Right lobe of liver (tissue), 6 donors: ENCODE data around the gene ZCCHC12. TPM values are rescaled to one million over a fixed set of nuclear protein-coding genes. Genes with fewer than 3 reads are reported as not detected.
A peak's percentile ranks its signal among the peaks of the same experiment; 100 is the strongest.

Source experiments
- ATAC-seq, 4 donors: fragments of 200-7000 bp; cut with Tn5 transposase; one replicate each; pipeline ENCODE4 v1.9.1; 2020; ENCODE audit warnings: mild to moderate bottlenecking in 4 of 4, moderate library complexity in 4 of 4
- DNase-seq, 3 donors: peaks; one replicate each; pipeline ENCODE4 v3.0.0-alpha.2; 2020
- H3K27ac ChIP-seq, 3 donors: fragments of 200-600 bp; one replicate each; pipeline ENCODE4 v1.8.0; 2022
- H3K27me3 ChIP-seq, 2 donors: fragments of 200-600 bp; one replicate each; pipeline ENCODE4 v1.8.0; 2022
- H3K36me3 ChIP-seq, 4 donors: fragments of 200-600 bp; sonication (generic) in 1 of 4; one replicate each; pipeline versions ENCODE4 v1.5.1 to v1.8.0; 2017 to 2022; ENCODE audit warnings: control low read depth in 1 of 4
- H3K4me1 ChIP-seq, 4 donors: fragments of 200-600 bp; sonication (generic) in 1 of 4; one replicate each; pipeline versions ENCODE4 v1.5.1 to v1.8.0; 2017 to 2022; ENCODE audit warnings: control low read depth in 1 of 4
- H3K4me3 ChIP-seq, 3 donors: fragments of 200-600 bp; one replicate each; pipeline ENCODE4 v1.8.0; 2022
- H3K9me3 ChIP-seq, 4 donors: fragments of 200-600 bp; sonication (generic) in 1 of 4; one replicate each; pipeline versions ENCODE4 v1.5.1 to v1.8.0; 2017 to 2022; ENCODE audit warnings: control low read depth in 1 of 4
- POLR2A ChIP-seq: fragments of 450-650 bp; IDR thresholded peaks from one replicate; pipeline ENCODE4 v1.6.1; 2017; ENCODE audit warnings: antibody characterized with exemption, mild to moderate bottlenecking
- WGBS: methylation state at CpG from one replicate; pipeline ENCODE4 v1.1.6; 2018; ENCODE audit warnings: low coverage, low lambda C conversion rate; ENCODE audit not compliant: insufficient coverage; ENCODE audit errors: missing lambda C conversion rate; 5-methylcytosine and 5-hydroxymethylcytosine counted together
- intact Hi-C, 2 donors: fragments of 100-400 bp; cut with DNase I; formaldehyde crosslinking; loops; one replicate each; pipeline versions ENCODE4 v1.11.2 to v1.14.1; 2022
- total RNA-seq, 6 experiments: library from RNA; depleted of rRNA in 2 of 6; stranded (reverse); fragments of >200 nt in 2 of 6; fragmentation: NEBNext Ultra II Directional in 3 of 6; extraction: Animal tissue kit (Norgen Biotek cat#: 25700) in 3 of 6; gene quantifications; one replicate each; pipeline versions ENCODE4 v1.1.0 to v1.2.4, GENCODE V29; 2016 to 2023
- TF ChIP-seq, protein P1 (sequence below), 4 donors: fragments of 200-600 bp in 3 of 4; fragments of 450-650 bp in 1 of 4; IDR thresholded peaks; one replicate each; pipeline versions ENCODE4 v1.5.1 to v1.8.0; 2016 to 2022; ENCODE audit warnings: antibody characterized with exemption in 4 of 4, mild to moderate bottlenecking in 2 of 4
- donor health status: DM: no; HTN: yes; CAD: no.
- donor health status: DM: no; HTN: no; CAD: no.
- donor health status: DM: no; HTN: no; CAD: no.
- donor health status: DM: no; HTN: yes; CAD: no.
- donor health status: DM: no; HTN: yes; CAD: no.

The ZCCHC12 gene
- total RNA-seq, 6 experiments from 2014 or later = not detected

DNA sequence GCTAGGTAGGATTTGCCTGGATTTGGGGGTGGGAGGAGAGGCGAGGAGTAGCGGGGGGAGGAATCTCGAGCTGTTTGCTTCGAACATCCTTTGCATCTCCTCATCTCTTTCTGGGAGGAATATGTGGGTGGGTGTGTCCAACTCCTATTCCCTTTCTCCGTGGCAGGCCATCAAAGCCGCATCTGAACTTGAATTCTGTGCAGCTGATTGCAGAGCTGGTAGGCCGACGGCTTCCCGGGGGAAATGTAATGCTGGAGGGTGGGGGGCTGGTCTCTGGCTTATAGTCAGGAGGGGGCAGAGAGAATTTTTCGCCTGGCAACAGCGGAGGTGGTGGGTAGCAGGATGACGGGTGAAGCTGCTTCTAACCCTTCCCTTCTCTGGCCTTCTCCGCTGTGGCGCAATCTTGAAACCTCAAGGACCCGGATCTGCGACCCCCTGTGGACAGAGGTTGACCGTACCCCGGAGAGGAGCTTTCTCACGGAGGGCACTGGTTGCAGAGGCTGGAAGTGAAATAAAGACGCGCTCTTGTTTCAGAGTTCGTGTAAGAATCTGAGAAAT, 628 bp downstream of the ZCCHC12 start:
- Histone ChIP-seq H3K36me3 (no peaks in the 10 kb centered on the region), H3K4me3 (no peak overlapping the region), H3K27ac (no peak overlapping the region), H3K9me3 (no peaks in the 10 kb centered on the region), H3K27me3 (no peaks in the 10 kb centered on the region), H3K4me1 (no peaks in the 10 kb centered on the region)
- intact Hi-C loops = no loop called here
- no peak for ATAC-seq
- WGBS = 25% methylated on average over 13 of the region's 22 CpGs
- DNase-seq = no peak
- no peak for TF ChIP-seq POLR2A
- TF ChIP-seq, protein P1, sequence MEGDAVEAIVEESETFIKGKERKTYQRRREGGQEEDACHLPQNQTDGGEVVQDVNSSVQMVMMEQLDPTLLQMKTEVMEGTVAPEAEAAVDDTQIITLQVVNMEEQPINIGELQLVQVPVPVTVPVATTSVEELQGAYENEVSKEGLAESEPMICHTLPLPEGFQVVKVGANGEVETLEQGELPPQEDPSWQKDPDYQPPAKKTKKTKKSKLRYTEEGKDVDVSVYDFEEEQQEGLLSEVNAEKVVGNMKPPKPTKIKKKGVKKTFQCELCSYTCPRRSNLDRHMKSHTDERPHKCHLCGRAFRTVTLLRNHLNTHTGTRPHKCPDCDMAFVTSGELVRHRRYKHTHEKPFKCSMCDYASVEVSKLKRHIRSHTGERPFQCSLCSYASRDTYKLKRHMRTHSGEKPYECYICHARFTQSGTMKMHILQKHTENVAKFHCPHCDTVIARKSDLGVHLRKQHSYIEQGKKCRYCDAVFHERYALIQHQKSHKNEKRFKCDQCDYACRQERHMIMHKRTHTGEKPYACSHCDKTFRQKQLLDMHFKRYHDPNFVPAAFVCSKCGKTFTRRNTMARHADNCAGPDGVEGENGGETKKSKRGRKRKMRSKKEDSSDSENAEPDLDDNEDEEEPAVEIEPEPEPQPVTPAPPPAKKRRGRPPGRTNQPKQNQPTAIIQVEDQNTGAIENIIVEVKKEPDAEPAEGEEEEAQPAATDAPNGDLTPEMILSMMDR (IDR thresholded peaks at IDR 0.05) = no peak

DNA sequence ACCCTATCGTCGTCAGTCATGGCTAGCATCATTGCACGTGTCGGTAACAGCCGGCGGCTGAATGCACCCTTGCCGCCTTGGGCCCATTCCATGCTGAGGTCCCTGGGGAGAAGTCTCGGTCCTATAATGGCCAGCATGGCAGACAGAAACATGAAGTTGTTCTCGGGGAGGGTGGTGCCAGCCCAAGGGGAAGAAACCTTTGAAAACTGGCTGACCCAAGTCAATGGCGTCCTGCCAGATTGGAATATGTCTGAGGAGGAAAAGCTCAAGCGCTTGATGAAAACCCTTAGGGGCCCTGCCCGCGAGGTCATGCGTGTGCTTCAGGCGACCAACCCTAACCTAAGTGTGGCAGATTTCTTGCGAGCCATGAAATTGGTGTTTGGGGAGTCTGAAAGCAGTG, 1.6 kb downstream of the ZCCHC12 start:
- no peak for TF ChIP-seq POLR2A
- TF ChIP-seq, protein P1 (IDR thresholded peaks at IDR 0.05) = no peak
- no peak overlapping the region for H3K27ac ChIP-seq
- DNase-seq (no peak), ATAC-seq (no peak)
- no peaks in the 10 kb centered on the region for H3K36me3 ChIP-seq
- no peaks in the 10 kb centered on the region for H3K9me3 ChIP-seq
- intact Hi-C loops = no loop called here
- H3K4me3 ChIP-seq = no peak overlapping the region
- H3K4me1 ChIP-seq = no peaks in the 10 kb centered on the region
- 48% methylated on average over 10 of the region's 16 CpGs for WGBS
- H3K27me3 ChIP-seq = no peaks in the 10 kb centered on the region

DNA sequence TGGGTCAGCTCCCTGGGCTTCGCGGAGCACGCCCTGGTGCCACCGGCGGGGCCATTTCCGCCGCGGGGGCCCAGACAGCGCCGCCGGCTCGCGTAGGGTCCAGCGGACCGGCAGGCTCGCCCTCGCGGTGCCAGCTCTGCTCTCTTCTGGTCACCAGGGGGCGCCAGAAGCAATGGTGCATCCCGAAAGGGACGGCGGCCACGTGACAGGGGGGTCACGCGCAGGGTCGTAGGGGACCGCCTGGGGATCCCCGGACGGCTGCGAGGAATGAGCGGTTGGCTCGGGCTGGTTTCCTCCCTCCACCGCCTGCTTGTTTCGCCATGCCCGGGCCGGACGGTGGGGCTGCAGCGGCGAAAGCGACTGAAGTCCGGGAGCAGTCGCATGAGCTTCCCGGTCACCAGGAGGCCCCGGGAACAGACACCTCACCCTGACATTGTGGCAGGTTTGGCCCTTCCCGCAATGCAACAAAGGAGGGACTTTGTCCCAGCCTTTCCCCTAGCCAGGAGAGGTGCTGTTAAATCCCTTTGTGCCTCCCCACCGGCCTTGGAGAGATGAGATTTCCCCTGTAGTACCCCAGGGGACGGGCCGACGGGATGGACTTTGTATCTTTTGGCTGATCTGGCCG, 15.8 kb downstream of the ZCCHC12 start:
- ATAC-seq (peak; percentile 96 to 98 (median 98)), DNase-seq (peak; percentile 88 to 90 (median 89))
- H3K36me3 ChIP-seq = no peaks in the 10 kb centered on the region
- no peak for TF ChIP-seq POLR2A
- TF ChIP-seq, protein P1 (IDR thresholded peaks at IDR 0.05) = peak; percentile 68 to 82 (median 72)
- H3K9me3 ChIP-seq = no peaks in the 10 kb centered on the region
- H3K27ac ChIP-seq = peak overlapping the region; percentile 14 to 78 (median 71)
- H3K4me3 ChIP-seq = peak overlapping the region; percentile 10 to 55 (median 47)
- no peaks in the 10 kb centered on the region for H3K27me3 ChIP-seq
- 36% methylated on average over 5 of the region's 50 CpGs for WGBS
- intact Hi-C loops = no loop called here
- no peaks in the 10 kb centered on the region for H3K4me1 ChIP-seq

GRCh38 chrX:118847676-118848075, 24.1 kb downstream of the ZCCHC12 start:
- Histone ChIP-seq H3K27ac (no peak overlapping the region), H3K36me3 (no peaks in the 10 kb centered on the region), H3K27me3 (no peaks in the 10 kb centered on the region), H3K9me3 (no peaks in the 10 kb centered on the region), H3K4me1 (no peaks in the 10 kb centered on the region), H3K4me3 (no peak overlapping the region)
- DNase-seq = no peak
- ATAC-seq = peak; percentile 73 to 90 (median 82)
- WGBS = 13% methylated on average over 1 of the region's 1 CpG
- intact Hi-C loops = loop anchor here in 1 of 2 donors (10.0 kb wide), 1 partner anchor 127 kb away; the partner anchor contains the start of gene LONRF3
- TF ChIP-seq, protein P1 (IDR thresholded peaks at IDR 0.05) = peak; percentile 73 to 80 (median 77)
- no peak for TF ChIP-seq POLR2A
